ENCODE results near the gene CAMK2N2.

DNA sequence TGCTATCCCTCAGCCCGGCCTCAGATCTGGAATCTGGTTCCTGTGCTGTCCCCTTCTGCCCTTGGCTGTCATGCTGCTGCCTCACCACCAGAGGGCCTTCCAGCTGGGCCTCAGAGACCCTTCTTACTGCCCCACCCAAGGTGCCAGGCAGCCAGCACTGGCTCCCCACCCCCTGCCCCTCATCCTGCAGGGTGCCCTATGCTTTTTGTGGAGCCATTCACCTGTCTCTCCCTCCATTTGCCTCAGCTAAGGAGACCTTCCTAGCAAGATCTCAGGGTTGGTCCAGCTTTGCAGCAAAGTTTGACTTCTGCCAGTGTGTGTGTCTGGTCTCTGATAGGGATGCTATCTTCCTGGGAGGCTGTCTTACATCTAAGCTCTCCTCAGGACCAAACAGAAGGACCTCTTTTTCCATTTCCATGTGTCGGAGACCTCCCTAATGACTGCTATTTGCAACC lies 33.8 kb downstream of the CAMK2N2 start:
- TF ChIP-seq, protein P1, sequence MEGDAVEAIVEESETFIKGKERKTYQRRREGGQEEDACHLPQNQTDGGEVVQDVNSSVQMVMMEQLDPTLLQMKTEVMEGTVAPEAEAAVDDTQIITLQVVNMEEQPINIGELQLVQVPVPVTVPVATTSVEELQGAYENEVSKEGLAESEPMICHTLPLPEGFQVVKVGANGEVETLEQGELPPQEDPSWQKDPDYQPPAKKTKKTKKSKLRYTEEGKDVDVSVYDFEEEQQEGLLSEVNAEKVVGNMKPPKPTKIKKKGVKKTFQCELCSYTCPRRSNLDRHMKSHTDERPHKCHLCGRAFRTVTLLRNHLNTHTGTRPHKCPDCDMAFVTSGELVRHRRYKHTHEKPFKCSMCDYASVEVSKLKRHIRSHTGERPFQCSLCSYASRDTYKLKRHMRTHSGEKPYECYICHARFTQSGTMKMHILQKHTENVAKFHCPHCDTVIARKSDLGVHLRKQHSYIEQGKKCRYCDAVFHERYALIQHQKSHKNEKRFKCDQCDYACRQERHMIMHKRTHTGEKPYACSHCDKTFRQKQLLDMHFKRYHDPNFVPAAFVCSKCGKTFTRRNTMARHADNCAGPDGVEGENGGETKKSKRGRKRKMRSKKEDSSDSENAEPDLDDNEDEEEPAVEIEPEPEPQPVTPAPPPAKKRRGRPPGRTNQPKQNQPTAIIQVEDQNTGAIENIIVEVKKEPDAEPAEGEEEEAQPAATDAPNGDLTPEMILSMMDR (IDR thresholded peaks at IDR 0.05) = peak; percentile 97
- TF ChIP-seq POLR2AphosphoS5 (IDR thresholded peaks at IDR 0.05; ENCODE audit: low read depth, low read length) (no peak), TCF7L2 (IDR thresholded peaks at IDR 0.05; ENCODE audit: low read depth, low read length) (no peak)
- TF ChIP-seq, protein P2, sequence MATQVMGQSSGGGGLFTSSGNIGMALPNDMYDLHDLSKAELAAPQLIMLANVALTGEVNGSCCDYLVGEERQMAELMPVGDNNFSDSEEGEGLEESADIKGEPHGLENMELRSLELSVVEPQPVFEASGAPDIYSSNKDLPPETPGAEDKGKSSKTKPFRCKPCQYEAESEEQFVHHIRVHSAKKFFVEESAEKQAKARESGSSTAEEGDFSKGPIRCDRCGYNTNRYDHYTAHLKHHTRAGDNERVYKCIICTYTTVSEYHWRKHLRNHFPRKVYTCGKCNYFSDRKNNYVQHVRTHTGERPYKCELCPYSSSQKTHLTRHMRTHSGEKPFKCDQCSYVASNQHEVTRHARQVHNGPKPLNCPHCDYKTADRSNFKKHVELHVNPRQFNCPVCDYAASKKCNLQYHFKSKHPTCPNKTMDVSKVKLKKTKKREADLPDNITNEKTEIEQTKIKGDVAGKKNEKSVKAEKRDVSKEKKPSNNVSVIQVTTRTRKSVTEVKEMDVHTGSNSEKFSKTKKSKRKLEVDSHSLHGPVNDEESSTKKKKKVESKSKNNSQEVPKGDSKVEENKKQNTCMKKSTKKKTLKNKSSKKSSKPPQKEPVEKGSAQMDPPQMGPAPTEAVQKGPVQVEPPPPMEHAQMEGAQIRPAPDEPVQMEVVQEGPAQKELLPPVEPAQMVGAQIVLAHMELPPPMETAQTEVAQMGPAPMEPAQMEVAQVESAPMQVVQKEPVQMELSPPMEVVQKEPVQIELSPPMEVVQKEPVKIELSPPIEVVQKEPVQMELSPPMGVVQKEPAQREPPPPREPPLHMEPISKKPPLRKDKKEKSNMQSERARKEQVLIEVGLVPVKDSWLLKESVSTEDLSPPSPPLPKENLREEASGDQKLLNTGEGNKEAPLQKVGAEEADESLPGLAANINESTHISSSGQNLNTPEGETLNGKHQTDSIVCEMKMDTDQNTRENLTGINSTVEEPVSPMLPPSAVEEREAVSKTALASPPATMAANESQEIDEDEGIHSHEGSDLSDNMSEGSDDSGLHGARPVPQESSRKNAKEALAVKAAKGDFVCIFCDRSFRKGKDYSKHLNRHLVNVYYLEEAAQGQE (IDR thresholded peaks at IDR 0.05; ENCODE audit: insufficient read depth in 1 of 2, low read depth in 2 of 2, low read length in 1 of 2) = no peak
